ENCODE data around the gene PRDM16.

- no peak for TF ChIP-seq BCL3 (CRISPR knock-in tag; IDR thresholded peaks at IDR 0.05)
- TF ChIP-seq POLR2A (IDR thresholded peaks at IDR 0.05; ENCODE audit: insufficient read depth in 1 of 2, low read depth in 2 of 2, low read length in 2 of 2) = no peak
- TF ChIP-seq GABPB1 (CRISPR knock-in tag; IDR thresholded peaks at IDR 0.05) = no peak
- no peak for TF ChIP-seq CTCF (CRISPR knock-in tag; IDR thresholded peaks at IDR 0.05)
- no peak for TF ChIP-seq POLR2AphosphoS5 (IDR thresholded peaks at IDR 0.05; ENCODE audit: low read depth, low read length)
- TF ChIP-seq GZF1 (CRISPR knock-in tag; IDR thresholded peaks at IDR 0.05) = no peak
- no peak for TF ChIP-seq SMARCC2 (IDR thresholded peaks at IDR 0.05)
- TF ChIP-seq ZFP82 (CRISPR knock-in tag; IDR thresholded peaks at IDR 0.05; ENCODE audit: borderline replicate concordance) = no peak
- no peak for TF ChIP-seq IRF9 (CRISPR knock-in tag; IDR thresholded peaks at IDR 0.05; ENCODE audit: borderline replicate concordance)
- no peak for TF ChIP-seq ZNF704 (CRISPR knock-in tag; IDR thresholded peaks at IDR 0.05; ENCODE audit: borderline replicate concordance)
- TF ChIP-seq KIAA2018 (CRISPR knock-in tag; IDR thresholded peaks at IDR 0.05; ENCODE audit: borderline replicate concordance) = no peak
- no peak for TF ChIP-seq NFKB2 (CRISPR knock-in tag; IDR thresholded peaks at IDR 0.05; ENCODE audit: borderline replicate concordance)
- no peak for TF ChIP-seq CEBPG (CRISPR knock-in tag; IDR thresholded peaks at IDR 0.05)
- no peak for TF ChIP-seq ZNF766 (CRISPR knock-in tag; IDR thresholded peaks at IDR 0.05; ENCODE audit: borderline replicate concordance)
Observed at GRCh38 chr1:3117879-3118278, 48.9 kb downstream of the PRDM16 start.
